ENCODE data around the gene RAMP3. TPM values are rescaled to one million over a fixed set of nuclear protein-coding genes. Genes with fewer than 3 reads are reported as not detected.
A peak's percentile ranks its signal among the peaks of the same experiment; 100 is the strongest.
"Not testable (repeated sequence)": the region's sequence is repeated elsewhere in the genome, so short reads cannot be mapped to it uniquely, and the experiment has no call there.

RAMP3 gene
- total RNA-seq, 1 donor from 2014 or later: 49.2 TPM

DNA sequence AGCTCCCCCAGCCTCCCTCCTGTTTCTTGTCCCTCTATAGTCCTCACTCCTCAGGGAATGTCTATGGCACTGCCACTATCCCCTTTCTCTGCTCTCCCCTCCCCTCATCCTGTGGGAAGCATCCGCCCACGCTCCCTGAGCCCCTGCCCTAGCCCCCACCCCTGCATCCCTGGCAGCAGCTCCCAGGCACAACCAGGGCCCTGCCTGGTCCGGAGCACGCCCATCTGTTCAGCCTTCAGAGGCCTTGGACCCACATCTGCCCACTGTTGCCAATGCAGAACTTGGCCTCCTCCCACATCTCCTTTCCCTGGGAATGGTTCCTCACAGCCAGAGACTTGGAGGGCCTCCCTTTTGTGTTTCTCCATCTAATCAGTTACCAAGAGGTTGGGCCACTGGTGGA is 25.7 kb upstream of the RAMP3 start:
- no peak for DNase-seq (ENCODE audit: low spot score)

DNA sequence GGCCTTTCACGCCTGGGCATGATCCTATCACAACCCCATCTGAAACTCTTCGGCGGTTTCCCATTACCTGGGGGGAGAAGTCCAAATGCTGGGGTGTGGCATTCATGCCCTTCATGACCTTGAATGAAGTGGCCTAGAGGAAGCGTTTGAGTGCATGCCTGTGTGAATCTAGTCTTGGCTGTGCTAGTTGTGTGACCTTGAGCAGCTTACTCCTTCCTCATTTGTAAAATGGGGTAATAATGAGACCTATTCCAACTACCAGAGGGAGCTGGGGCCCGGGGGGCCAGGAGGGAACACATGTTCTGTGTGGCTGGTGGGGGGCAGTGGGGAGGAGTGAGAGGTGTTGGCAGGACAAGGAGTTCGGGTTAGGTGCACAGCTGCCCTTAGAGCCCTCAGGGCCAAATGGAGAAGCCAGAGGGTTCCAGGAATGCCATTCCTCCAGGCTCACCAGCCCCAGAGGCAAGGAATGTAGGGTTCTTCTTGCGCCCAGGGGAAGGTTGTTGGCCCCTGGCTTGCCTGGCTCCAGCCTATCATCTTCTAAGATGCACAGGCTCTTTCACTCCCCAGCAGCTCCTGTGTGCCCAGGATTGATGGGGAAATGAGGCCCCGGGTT is 24.8 kb upstream of the RAMP3 start:
- DNase-seq (ENCODE audit: low spot score): no peak

DNA sequence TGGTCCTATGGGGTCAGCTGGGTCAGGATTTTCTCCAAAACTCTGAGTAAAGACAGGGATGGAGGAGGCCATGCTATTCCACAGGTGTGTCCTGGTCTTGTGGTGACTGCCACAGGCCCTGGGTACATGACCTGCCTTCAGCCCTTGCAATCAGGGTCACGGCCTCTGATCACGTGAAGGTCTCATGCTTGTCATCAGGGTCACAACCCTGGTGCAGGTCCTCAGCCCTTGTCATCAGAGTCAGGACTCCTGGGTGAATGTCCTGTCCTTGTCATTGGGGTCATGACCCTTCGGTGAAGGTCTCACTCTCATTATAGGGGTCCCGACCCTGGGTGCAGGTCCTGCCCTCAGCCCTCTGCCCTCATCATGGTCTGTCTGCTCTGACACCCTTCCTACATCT is 24.2 kb upstream of the RAMP3 start:
- DNase-seq (ENCODE audit: low spot score): no peak

DNA sequence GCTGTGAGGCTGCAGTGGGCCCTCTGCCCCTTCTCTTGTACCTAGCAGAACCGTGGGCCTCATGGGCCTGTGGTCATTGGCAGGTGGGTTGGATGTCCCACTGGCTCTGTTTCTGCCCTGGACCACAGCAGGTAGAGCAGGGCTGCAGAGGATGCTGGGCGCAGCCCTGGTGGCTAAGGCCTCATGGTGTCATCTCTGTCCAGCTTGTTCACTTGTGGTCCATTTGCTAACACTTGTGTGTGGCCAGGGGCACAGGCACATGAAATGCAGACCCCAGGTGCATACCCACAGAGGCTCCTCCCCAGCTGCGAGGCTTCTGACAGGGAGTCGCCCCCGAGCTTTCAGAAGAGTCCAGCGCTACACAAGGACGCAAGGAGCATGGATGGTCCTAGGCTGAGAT is 23.7 kb upstream of the RAMP3 start:
- no peak for DNase-seq (ENCODE audit: low spot score)

DNA sequence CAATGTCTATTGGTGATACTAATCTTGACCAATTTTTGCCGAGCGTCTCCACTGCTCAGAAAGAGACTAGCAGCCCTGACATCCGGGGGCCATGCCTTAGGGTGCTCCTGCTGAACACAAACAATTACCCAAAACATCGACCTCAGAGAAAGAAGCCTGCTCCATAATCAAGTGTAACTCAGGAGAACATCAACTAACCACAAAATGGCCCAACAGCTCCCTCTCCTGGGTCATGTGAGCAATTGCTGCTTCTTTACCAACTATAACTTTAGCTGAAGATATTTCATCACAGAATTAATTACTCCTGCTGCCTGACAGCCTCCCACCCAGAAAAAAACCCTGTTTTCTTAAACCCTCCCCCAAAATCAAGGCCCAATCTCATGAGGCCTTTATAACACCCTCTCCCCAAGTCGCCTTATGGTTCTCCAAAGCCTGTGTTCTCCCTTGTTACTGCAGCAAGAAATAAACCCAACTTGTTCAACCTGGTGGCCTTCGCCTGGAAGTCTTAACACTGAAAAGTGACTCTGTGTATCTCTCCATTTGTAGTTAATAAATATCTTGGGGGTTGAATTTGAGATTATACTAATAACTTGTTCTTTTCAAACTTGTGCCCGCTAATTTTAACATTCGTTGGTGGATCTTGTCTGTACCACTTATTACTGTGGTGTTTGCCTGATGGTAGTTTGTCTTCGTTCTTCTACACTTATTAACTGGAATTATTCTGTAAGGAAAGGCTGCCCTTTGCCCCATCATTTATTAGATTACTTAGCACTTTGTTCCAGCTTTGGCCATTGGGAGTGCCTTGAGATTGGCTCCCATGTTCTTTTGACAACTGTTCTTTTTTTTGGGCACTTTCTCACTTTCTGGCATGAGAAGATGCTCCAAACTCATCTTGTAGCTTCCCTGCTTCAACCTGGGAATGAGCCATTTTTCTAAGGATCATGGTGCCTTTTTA is 21.2 kb upstream of the RAMP3 start:
- DNase-seq (ENCODE audit: low spot score): no peak

DNA sequence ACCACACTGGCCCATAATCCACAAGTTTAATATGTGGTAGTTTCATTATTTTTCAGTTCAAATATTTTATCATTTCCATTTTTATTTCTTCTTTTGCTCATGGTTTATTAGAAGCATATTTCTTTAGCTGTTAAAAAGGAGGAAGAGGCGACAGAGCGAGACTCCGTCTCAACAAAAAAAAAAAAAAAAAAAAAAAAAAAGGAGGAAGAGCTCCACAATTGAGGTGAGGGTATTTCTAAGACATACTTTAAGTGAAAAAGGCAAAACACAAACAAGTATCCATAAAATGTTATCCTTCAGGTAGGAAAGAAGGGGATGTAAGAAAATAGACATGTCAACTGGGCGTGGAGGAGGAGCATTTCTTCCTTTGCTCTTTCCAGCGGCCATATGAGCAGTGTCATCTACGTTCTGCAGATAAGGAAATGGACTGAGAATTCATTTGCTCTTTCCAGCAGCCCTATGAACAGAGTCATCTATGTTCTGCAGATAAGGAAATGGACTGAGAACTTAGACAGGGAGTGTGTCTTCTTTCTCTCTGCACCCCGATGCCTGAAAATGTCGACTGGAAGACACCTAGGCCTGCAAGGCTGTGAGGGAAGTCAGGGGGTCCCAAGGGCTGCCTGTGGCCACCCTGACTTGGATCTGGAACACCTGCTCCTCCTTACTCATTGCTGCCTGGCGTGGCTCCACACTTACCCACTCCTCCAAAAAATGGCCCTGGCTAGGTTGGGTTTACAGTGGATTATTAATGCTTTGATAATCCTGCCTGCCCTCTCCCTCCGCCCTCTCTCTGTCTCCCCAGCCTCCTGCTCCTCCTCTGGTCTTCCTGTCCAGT is 18.9 kb upstream of the RAMP3 start:
- DNase-seq (ENCODE audit: low spot score): no peak

DNA sequence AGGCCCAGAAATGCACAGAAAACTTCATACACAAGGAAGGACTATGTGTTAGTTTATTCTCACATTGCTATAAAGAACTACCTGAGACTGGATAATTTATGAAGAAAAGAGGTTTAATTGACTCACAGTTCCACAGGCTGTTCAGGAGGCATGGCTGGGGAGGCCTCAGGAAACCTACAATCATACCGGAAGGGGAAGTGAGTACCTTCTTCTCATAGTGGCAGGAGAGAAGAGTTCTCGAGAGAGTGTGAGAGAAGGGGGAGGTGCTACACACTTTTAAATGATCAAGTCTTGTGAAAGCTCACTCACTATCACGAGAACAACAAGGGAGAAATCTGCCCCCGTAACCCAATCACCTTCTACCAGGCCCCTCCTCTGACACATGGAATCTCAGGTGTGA is 16.8 kb upstream of the RAMP3 start:
- DNase-seq (ENCODE audit: low spot score): no peak

DNA sequence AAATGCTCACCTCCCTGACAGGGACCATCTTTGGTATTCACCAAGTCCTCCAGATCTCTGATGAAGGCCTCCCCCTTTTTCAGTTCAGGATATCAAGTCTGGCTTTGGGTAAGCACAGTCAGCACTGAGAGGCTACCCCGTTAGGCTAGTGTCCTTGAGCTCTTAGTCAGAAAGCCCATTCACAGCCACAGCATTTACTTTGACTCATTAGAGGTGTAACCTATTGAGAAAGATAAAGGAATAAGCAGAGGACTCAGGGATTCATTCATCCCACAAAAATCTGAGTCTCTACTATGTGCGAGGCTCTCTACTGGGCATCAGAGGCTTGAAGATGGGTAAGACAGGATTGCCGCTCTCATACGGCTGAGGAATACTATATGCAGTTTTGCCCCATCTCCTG is 14.0 kb upstream of the RAMP3 start:
- no peak for DNase-seq (ENCODE audit: low spot score)

DNA sequence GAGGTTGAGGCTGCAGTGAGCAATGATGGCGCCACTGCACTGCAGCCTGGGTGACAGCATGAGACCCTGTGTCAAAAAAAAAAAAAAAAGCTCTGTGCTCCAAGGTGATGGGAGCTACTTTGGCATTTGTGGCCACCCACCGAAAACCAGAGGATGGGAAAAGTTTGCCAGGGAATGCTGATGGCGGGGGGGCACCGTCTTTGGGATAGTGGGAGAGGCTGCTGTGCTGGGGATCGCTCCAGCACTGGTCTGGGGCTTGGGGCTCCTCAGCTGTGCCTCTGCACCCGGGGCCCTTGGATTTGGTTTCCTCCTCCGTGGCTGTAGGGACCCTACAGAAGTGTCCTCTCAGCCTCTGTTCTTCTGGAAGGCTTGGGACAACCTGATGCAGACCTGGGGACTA is 11.7 kb upstream of the RAMP3 start:
- DNase-seq (ENCODE audit: low spot score): peak; percentile 43

DNA sequence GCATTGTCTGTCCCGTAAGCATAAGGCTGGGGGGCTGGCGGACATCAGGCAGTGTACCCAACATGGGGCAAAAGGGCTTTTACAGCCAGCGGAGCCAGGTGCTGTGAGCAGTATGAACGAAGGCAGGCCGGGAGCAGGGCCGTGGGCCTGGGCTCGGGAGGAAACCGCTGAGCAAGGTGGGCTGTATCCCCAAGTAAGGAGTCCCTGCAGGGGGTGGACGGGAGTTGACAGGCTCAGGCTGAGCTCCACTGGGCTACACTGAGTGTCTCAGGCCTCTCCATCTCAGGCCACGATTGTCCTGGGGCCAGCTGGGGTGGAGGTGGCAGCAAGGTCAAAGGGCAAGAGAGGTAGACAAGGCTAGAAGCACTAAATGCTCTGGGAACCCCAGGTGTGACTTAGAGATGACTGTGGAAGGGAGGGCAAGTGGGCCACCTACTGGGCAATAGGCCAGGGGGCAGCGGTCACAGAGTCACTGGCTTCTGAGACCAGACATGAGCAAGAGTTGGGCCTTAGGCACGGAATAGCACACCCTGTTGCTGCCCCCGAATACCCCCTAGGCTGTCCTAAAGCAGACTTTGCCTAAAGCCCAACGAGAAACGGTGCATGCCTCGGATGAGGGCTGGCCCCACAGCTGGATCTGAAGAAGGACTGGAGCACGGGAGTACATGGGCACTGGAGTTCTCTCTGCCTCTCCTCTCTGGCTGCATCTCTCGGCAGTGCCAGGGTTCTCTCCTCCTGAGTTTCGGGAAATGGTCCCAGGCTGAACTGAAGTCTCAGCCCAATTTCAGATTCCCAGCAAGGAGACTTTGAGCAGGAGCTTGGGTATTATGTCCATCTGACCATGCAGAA is 10.8 kb upstream of the RAMP3 start:
- DNase-seq (ENCODE audit: low spot score): peak; percentile 83

DNA sequence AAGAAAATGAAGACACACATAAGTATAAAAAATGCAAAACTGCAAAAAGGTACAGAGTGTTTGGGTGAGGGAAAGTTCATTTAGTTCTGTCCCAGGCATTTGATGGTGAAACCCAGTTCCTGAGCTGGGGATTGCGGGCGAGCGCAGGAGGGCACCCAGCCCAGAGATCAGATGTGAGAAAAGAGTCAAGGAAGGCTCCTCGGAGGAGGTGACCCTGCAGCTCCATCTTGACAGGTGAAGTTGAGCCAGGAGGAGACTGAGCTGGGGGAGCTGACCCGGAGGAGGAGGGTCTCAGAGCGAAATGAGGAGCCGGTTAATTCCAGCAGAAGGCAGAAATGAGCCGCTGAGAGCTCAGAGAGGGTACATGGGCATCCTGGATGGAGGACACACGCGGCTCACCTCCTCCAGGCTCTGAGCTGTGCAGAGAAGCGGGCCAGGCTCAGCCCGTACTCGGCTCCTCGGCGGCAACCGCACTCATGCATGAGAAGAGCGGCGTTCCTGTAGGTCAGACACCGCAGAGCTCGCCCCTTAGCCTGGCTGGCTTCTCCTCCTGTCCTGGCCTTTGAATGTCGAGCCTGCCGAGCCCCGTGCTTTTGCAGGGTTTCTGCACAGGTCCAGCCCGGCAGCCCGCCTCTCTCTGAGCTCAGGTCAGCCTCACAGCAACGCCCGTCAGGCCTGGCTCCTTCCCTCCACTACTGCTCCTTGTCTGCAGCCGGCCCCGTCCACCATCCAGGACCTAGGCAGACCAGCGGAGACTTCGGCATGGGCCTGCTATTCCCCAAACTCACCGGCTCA is 9.5 kb upstream of the RAMP3 start:
- DNase-seq (ENCODE audit: low spot score): no peak

DNA sequence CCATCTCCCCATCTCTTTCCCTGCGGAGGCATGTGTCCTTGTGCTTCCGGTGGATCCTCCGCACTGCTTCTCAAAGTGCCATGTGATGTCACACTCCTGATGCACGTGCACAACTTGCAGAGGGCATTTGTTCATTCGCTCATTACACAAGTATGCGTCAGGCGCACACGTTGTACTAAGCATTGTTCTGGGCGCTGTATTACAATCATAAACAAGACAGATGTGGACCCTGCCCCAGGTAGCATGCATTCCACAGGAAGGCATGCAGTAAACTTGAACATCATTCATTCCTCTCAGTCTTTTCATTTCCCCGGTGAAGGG is 9.0 kb upstream of the RAMP3 start:
- DNase-seq (ENCODE audit: low spot score): no peak

DNA sequence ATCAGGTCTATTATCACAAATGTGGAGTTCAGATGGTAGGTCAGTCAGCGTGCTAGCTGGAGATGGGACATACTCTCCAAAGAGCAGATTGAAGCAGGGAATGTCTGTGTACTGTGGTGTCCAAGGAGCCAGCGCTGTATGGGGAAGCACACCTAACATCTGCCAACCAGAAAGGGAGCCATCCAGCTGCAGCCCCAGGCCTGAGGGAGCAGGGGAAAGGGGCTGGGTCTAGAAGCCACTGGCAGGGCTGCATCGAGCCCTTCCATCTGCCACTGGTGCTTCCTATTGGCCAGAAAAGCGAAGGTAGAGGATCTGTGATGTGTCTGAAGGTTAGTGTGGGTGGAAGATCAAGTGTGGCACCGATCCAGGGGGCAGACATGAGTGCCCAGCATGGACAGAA is 8.0 kb upstream of the RAMP3 start:
- no peak for DNase-seq (ENCODE audit: low spot score)

DNA sequence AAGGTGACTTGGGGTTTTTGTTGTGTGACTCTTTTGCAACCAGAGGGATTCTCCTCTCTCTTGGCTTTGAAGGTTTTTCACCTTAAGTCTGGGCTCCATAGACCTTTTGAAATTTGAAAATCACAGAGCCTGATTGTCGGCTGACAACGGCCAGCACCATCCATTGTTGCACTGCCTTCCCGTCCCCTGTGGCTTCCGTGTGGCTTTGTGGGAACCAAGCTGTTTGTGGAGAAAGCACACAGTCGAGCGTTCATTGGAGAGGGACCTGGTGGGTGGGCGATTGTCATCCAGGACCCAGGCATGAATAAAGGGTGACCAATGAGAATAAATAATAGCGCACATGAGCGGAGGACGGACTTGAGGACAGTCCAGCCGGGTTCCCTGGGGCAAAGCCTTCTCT is 7.4 kb upstream of the RAMP3 start:
- DNase-seq (ENCODE audit: low spot score): no peak

DNA sequence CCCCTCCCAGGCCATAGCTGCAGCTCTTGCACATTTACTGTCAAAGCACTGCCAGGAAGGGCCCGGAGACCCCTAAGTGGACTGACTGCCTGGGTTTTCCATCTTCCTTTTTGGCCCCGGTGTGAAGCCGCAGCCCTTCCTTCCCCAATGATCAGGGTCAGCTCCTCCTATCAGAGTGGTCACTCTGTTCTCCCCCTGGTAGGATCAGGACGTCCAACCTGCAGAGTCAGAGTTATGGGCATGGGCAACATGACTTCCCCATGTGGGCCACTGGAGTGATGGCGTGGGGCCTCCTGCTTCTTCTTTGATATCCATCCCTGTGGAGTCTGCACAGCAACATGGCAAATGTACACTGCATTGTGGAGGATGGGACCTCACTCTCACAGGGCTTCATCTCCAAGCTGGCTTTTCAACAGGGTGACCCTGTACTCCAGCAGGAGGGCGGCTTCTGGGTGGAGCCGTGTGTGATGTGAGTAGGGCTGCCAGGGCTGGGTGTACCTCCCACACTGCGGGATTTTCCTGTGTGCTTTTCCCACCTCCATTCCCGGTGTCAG is 6.4 kb upstream of the RAMP3 start:
- DNase-seq (ENCODE audit: low spot score): no peak

DNA sequence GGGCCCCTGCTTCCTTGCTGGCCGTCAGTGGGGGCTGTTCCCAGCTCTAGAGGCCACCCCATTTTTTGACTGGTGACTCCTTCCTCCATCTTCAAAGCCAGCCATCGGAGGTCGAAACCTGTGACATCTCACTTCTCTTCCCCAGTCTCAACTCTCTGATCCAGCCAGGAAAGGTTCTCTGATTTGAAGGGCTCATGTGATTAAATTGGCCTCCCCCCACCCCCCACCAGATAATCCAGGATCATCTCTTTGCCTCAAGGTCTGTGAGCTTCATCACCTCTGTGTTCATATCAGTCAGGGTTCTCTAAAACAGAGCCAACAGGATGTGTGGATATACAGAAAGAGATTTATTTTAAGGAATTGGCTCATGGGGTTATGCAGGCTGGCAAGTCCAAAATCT is 5.6 kb upstream of the RAMP3 start:
- DNase-seq (ENCODE audit: low spot score): no peak

DNA sequence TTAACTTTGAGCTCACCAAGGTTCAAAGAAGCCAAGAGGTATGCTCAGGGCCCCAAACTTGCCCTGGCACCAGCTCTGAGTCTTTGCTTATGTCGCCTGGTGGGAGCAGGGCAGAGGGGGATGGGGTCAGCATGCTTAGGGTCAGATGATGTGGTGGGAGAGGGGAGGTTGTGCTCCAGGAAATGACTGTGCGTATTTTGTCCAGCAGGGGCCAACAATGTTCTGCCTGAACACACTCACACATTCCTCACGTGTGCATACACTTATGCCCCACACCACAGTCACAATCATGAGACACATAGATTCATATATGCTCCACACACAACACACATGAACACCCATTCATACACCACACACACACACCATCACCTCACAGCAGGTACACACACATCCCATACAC is 4.4 kb upstream of the RAMP3 start:
- DNase-seq (ENCODE audit: low spot score): no peak

DNA sequence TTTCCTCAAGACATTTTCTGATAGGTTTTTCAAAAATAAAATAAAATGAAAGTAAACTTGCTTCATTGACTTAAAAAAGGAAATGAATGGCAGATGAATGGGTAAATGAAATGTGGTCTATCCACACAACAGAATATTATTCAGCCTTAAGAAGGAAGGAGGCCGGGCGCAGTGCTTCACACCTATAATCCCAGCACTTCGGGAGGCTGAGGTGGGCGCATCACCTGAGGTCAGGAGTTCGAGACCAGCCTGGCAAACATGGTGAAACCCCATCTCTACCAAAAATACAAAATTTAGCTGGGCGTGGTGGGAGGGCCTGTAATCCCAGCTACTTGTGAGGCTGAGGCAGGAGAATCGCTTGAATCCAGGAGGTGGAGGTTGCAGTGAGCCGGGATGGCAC is 3.7 kb upstream of the RAMP3 start:
- not testable (repeated sequence) for DNase-seq (ENCODE audit: low spot score)

DNA sequence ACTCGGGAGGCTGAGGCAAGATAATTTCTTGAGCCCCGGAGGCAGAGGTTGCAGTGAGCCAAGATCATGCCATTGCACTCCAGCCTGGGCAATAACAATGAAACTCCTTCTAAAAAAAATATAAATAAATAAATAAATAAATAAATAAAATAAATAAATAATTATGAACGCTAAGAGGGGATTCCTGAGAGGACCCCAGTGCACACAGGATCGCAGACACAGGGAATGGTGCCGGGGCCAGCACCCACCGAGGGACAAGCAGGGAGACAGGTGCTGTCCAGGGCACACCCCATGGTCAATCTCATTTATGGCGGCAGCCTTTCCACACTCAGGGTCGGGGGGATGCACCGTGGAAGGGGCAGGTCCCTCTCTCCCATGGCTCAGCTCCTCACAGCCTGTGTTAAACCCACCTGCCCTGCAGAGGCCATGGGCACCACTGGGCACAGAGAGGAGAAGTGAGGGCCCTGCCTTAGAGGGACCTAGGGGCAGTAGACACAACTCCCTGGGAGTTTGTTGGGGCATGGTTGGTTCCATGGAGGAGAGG is 2.2 kb upstream of the RAMP3 start:
- no peak for DNase-seq (ENCODE audit: low spot score)

DNA sequence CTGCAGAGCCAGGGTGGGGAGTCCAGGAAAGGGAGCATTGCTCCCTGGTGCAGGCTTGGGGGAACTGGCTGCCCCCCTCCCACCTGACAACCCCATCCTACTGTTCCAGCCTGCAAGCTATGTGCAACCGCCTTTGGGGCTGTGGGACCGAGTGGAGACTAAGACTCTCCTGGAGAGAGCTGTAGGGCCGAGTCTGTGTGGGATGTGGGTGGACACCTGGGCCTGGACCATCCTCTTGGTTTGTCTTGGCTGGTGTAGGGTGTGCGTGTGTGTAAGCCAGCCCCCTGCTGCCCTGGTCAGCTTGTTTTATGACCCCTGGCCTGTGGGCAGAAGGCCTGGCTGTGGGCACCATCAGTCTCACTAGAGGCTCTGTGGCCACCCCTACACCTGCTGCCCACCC is 1.6 kb upstream of the RAMP3 start:
- no peak for DNase-seq (ENCODE audit: low spot score)

Data from mesenteric fat pad (tissue), 1 donor.